Nephron (organoid): ENCODE data around the gene METTL8.

Experiments used
- H3K27ac Mint-ChIP-seq, 3 experiments: 2 replicates each; pipeline ENCODE4 v1.8.0; 2020; ENCODE audit warnings: mixed read lengths in 3 of 3, mild to moderate bottlenecking in 2 of 3, moderate library complexity in 1 of 3
- H3K27me3 Mint-ChIP-seq: 2 replicates; pipeline ENCODE4 v1.8.0; 2021; ENCODE audit warnings: low read depth, mild to moderate bottlenecking, moderate library complexity, mixed read lengths
- H3K36me3 Mint-ChIP-seq: 2 replicates; pipeline ENCODE4 v1.8.0; 2020; ENCODE audit warnings: low read depth, mixed read lengths
- H3K4me1 Mint-ChIP-seq: 2 replicates; pipeline ENCODE4 v1.8.0; 2020; ENCODE audit warnings: mixed read lengths
- H3K4me3 Mint-ChIP-seq, 3 experiments: 2 replicates each; pipeline ENCODE4 v1.8.0; 2020; ENCODE audit warnings: mild to moderate bottlenecking in 3 of 3, mixed read lengths in 3 of 3, moderate library complexity in 2 of 3
- H3K9me3 Mint-ChIP-seq: 2 replicates; pipeline ENCODE4 v1.8.0; 2020; ENCODE audit warnings: mixed read lengths
- TF ChIP-seq, protein P1 (sequence below), 3 experiments: fragments of 200-600 bp; sonication (generic); IDR thresholded peaks; one replicate each; pipeline ENCODE4 v1.5.0; 2021; ENCODE audit warnings: antibody characterized with exemption in 3 of 3; ENCODE audit not compliant: unreplicated experiment in 3 of 3

METTL8 gene

DNA sequence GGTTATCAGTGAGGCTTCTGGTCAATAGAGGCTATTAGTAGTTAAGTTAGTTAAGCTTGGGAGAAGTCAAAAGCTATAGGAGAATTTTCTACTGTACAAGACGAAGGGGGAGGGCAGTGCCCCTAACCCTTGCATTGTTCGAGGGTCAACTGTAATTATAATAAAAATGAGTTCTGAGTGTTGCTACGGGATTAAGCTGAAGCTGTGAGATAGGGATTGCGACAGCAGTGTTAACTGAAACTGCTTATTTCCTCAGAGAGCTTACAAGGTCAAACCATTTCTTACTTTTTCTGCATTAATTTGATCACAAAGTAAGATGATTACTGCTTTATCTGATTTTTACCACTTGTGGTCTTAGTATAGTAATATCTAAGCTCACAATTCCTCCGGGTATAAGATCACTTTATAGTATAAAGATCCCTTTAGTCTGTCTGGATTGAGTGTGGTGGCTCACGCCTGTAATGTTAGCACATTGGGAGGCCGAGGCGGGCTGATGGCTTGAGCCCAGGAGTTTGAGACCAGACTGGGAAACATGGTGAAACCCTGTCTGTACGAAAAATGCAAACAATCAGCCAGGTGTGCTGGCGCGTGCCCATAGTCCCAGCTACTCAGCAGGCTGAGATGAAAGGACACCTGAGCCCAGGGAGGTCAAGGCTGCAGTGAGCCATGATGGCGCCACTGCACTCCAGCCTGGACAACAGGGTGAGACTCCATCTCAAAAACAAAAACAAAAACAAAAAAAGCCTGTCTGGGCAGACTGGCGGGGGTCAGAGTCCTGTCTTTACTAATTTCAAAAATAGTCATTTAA is 153.6 kb downstream of the METTL8 start:
- H3K27ac Mint-ChIP-seq, result no peak overlapping the region
- H3K27me3 Mint-ChIP-seq, result no peaks in the 10 kb centered on the region
- H3K36me3 Mint-ChIP-seq, result no peaks in the 10 kb centered on the region
- TF ChIP-seq, protein P1, sequence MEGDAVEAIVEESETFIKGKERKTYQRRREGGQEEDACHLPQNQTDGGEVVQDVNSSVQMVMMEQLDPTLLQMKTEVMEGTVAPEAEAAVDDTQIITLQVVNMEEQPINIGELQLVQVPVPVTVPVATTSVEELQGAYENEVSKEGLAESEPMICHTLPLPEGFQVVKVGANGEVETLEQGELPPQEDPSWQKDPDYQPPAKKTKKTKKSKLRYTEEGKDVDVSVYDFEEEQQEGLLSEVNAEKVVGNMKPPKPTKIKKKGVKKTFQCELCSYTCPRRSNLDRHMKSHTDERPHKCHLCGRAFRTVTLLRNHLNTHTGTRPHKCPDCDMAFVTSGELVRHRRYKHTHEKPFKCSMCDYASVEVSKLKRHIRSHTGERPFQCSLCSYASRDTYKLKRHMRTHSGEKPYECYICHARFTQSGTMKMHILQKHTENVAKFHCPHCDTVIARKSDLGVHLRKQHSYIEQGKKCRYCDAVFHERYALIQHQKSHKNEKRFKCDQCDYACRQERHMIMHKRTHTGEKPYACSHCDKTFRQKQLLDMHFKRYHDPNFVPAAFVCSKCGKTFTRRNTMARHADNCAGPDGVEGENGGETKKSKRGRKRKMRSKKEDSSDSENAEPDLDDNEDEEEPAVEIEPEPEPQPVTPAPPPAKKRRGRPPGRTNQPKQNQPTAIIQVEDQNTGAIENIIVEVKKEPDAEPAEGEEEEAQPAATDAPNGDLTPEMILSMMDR (IDR thresholded peaks at IDR 0.05; ENCODE audit: unreplicated experiment in 3 of 3), result no peak
- peaks cover 7% of the 10 kb centered on the region for H3K9me3 Mint-ChIP-seq
- H3K4me3 Mint-ChIP-seq, result no peak overlapping the region
- H3K4me1 Mint-ChIP-seq, result no peaks in the 10 kb centered on the region

DNA sequence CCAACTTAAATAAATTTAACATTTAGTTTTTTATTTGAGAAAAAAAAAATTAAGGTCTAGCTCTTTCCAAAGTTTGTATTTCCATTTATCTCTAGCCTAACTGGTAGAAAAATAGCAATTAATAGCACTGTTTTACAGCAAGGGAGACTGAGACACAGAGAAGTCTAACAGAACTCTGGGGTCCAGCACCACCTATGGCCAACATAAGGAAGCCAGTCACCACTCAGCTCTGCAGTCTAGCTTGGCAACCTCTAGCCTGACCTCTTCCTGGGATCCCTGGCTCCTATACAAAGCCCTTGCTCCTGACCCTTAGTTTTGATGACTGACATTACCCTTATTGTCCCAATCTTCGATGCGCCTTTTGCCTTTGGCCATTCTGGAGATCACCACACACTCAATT is 159.0 kb downstream of the METTL8 start:
- Mint-ChIP-seq H3K4me1 (no peaks in the 10 kb centered on the region), H3K27me3 (no peaks in the 10 kb centered on the region), H3K9me3 (peaks cover 7% of the 10 kb centered on the region), H3K4me3 (no peak overlapping the region), H3K27ac (no peak overlapping the region), H3K36me3 (no peaks in the 10 kb centered on the region)
- TF ChIP-seq, protein P1 (IDR thresholded peaks at IDR 0.05; ENCODE audit: unreplicated experiment in 3 of 3), result no peak

DNA sequence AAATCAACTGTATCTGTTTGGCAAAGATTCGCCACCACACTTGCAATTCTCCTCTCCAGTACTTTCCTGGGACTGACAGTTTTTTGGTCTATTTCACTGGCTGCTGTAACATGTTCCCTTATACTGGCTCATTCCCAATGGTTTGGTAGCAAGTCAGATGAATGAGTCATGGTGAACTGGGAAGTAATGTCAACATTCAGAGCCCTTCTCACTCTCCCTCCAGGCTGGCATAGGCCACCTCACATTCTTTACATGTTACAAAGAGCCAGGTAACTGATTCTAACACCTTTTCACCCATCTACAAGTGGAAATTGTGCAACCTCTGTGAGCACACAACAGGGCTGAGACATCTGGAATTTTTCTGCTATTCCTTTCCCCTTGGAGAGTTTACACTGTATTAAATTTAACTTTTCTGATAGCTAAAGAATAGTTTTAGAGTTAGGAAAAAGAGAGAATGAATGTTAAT is 161.8 kb downstream of the METTL8 start:
- TF ChIP-seq, protein P1 (IDR thresholded peaks at IDR 0.05; ENCODE audit: unreplicated experiment in 3 of 3), result no peak
- H3K27ac Mint-ChIP-seq, result no peak overlapping the region
- no peaks in the 10 kb centered on the region for H3K4me1 Mint-ChIP-seq
- no peaks in the 10 kb centered on the region for H3K27me3 Mint-ChIP-seq
- H3K36me3 Mint-ChIP-seq, result no peaks in the 10 kb centered on the region
- no peak overlapping the region for H3K4me3 Mint-ChIP-seq
- no peaks in the 10 kb centered on the region for H3K9me3 Mint-ChIP-seq

DNA sequence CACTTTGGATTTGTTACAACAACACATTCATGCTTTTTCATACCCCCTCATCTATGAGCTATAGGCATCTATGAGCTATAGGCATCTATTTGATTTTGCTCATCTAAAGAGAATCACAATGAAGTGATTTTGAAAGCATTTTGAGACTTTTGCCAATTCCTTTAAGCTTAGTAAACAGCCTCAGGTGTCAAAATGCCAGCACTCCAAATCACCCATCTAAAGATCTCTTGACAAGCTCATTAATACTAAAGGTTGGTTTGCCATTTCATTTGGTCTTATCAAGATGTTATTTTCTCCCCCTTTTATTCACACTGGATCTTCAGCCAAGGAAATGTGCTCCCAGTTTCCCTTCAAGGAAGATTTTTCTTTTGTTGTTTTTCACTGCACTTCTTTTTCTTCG is 162.4 kb downstream of the METTL8 start:
- H3K27me3 Mint-ChIP-seq, result no peaks in the 10 kb centered on the region
- no peak overlapping the region for H3K4me3 Mint-ChIP-seq
- no peaks in the 10 kb centered on the region for H3K4me1 Mint-ChIP-seq
- TF ChIP-seq, protein P1 (IDR thresholded peaks at IDR 0.05; ENCODE audit: unreplicated experiment in 3 of 3), result no peak
- no peaks in the 10 kb centered on the region for H3K9me3 Mint-ChIP-seq
- no peak overlapping the region for H3K27ac Mint-ChIP-seq
- no peaks in the 10 kb centered on the region for H3K36me3 Mint-ChIP-seq

DNA sequence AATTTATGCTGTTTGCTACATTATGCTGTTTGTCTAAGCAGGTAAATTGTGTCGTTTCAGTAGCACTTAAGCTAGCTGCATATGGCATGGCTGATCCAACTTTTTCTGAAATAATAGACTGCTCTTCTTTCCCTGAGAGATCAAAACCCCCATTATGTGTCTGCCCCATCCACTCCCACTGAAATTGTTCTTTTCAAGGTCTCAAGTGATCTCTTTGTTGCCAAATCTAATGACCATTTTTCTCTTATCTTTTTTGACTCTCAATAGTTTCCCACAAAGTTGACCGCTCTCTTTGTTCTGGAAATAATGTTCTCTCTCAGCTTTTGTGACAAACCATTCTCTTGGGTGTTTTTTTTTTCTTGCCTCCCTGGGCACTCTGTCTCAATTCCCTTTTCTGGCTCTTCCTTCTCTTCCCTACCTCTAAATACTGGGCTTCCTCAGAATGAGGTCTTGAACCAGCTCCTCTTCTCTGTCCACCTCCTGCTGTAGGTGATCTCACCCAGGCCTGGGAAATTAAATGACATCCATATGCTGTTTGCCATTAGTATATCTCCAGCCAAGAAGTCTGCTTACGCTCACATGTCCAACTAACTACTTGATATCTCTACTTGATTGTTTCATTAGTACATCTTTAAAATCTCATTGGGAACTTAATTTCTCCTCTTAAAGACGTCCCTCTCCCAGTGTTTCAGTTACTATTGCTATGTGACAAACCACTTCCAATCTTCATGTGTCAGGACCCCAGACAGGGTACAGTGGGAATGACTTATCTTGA is 165.7 kb downstream of the METTL8 start:
- no peaks in the 10 kb centered on the region for H3K9me3 Mint-ChIP-seq
- no peak overlapping the region for H3K27ac Mint-ChIP-seq
- H3K4me3 Mint-ChIP-seq, result no peak overlapping the region
- H3K27me3 Mint-ChIP-seq, result no peaks in the 10 kb centered on the region
- H3K36me3 Mint-ChIP-seq, result no peaks in the 10 kb centered on the region
- H3K4me1 Mint-ChIP-seq, result no peaks in the 10 kb centered on the region
- TF ChIP-seq, protein P1 (IDR thresholded peaks at IDR 0.05; ENCODE audit: unreplicated experiment in 3 of 3), result no peak
